ENCODE results near the gene PRKCA.

DNA sequence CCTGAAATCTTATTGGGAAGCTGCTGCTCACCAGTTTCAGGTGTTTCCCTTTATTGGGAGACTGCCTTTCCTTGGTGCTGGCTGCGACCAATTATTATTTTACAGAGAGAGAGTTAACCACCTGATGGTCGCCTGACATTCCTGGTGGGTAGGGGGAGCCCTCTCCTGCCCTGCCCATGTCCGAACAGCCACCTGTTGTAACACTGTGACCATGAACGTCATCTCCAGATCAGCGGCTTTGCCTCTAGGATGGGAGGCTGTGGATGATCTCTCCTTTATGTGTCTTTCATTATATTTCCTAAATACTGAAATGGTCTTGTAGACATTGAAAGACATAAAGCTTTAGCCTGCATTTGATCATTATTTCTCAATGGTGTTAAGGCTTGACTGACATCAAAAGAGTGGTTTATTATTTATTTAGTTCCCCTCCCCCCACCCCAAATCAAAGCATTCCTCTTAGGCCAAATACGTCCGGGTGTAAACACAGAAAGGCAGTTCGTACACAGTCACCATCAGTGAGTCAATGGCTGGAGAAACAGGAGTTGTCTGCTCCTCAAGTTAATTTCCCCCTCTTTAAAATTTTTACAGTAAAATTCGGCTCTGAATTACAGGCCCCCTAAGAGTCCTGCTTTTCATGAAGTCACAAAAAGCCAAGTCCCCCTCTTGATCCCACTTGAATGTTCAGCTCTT is 474.7 kb downstream of the PRKCA start:
- TF ChIP-seq, protein P1, sequence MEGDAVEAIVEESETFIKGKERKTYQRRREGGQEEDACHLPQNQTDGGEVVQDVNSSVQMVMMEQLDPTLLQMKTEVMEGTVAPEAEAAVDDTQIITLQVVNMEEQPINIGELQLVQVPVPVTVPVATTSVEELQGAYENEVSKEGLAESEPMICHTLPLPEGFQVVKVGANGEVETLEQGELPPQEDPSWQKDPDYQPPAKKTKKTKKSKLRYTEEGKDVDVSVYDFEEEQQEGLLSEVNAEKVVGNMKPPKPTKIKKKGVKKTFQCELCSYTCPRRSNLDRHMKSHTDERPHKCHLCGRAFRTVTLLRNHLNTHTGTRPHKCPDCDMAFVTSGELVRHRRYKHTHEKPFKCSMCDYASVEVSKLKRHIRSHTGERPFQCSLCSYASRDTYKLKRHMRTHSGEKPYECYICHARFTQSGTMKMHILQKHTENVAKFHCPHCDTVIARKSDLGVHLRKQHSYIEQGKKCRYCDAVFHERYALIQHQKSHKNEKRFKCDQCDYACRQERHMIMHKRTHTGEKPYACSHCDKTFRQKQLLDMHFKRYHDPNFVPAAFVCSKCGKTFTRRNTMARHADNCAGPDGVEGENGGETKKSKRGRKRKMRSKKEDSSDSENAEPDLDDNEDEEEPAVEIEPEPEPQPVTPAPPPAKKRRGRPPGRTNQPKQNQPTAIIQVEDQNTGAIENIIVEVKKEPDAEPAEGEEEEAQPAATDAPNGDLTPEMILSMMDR (IDR thresholded peaks at IDR 0.05 in 2 of 3, conservative IDR thresholded peaks at IDR 0.05 in 1 of 3; ENCODE audit: insufficient read depth in 2 of 3, low read depth in 1 of 3, low read length in 3 of 3): no peak
- no peak for TF ChIP-seq SIRT6 (IDR thresholded peaks at IDR 0.05; ENCODE audit: low read depth, low read length)
- no peak for TF ChIP-seq CEBPB (tag; IDR thresholded peaks at IDR 0.05)
- TF ChIP-seq, protein P2, sequence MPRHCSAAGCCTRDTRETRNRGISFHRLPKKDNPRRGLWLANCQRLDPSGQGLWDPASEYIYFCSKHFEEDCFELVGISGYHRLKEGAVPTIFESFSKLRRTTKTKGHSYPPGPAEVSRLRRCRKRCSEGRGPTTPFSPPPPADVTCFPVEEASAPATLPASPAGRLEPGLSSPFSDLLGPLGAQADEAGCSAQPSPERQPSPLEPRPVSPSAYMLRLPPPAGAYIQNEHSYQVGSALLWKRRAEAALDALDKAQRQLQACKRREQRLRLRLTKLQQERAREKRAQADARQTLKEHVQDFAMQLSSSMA (CRISPR knock-in tag; IDR thresholded peaks at IDR 0.05): no peak
- no peak for TF ChIP-seq HNRNPK (IDR thresholded peaks at IDR 0.05; ENCODE audit: low read depth, low read length, poor library complexity, severe bottlenecking)
- no peak for TF ChIP-seq ZFP1 (CRISPR knock-in tag; IDR thresholded peaks at IDR 0.05)
- no peak for TF ChIP-seq EP400 (IDR thresholded peaks at IDR 0.05)
- TF ChIP-seq, protein P3, sequence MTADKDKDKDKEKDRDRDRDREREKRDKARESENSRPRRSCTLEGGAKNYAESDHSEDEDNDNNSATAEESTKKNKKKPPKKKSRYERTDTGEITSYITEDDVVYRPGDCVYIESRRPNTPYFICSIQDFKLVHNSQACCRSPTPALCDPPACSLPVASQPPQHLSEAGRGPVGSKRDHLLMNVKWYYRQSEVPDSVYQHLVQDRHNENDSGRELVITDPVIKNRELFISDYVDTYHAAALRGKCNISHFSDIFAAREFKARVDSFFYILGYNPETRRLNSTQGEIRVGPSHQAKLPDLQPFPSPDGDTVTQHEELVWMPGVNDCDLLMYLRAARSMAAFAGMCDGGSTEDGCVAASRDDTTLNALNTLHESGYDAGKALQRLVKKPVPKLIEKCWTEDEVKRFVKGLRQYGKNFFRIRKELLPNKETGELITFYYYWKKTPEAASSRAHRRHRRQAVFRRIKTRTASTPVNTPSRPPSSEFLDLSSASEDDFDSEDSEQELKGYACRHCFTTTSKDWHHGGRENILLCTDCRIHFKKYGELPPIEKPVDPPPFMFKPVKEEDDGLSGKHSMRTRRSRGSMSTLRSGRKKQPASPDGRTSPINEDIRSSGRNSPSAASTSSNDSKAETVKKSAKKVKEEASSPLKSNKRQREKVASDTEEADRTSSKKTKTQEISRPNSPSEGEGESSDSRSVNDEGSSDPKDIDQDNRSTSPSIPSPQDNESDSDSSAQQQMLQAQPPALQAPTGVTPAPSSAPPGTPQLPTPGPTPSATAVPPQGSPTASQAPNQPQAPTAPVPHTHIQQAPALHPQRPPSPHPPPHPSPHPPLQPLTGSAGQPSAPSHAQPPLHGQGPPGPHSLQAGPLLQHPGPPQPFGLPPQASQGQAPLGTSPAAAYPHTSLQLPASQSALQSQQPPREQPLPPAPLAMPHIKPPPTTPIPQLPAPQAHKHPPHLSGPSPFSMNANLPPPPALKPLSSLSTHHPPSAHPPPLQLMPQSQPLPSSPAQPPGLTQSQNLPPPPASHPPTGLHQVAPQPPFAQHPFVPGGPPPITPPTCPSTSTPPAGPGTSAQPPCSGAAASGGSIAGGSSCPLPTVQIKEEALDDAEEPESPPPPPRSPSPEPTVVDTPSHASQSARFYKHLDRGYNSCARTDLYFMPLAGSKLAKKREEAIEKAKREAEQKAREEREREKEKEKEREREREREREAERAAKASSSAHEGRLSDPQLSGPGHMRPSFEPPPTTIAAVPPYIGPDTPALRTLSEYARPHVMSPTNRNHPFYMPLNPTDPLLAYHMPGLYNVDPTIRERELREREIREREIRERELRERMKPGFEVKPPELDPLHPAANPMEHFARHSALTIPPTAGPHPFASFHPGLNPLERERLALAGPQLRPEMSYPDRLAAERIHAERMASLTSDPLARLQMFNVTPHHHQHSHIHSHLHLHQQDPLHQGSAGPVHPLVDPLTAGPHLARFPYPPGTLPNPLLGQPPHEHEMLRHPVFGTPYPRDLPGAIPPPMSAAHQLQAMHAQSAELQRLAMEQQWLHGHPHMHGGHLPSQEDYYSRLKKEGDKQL (CRISPR knock-in tag; IDR thresholded peaks at IDR 0.05; ENCODE audit: borderline replicate concordance): no peak
- no peak for TF ChIP-seq HDAC6 (IDR thresholded peaks at IDR 0.05; ENCODE audit: low read depth, low read length)

Measured in K562 (cell line).